Fibroblast of lung (primary cell): ENCODE data around the gene SIAH2. TPM values are rescaled to one million over a fixed set of nuclear protein-coding genes. Genes with fewer than 3 reads are reported as not detected.

Source experiments
- DNase-seq, 2 donors: peaks; one replicate each; pipeline versions ENCODE4 v3.0.0 to v3.0.0-alpha.2; 2010; ENCODE audit warnings: low read depth in 2 of 2
- H2AFZ ChIP-seq: 2 replicates; pipeline ENCODE4 v1.5.1; 2012; ENCODE audit warnings: low read length, control low read depth, inconsistent platforms
- H3K27ac ChIP-seq: 2 replicates; pipeline ENCODE4 v1.5.1; 2011; ENCODE audit warnings: low read length, control low read depth; ENCODE audit not compliant: insufficient read depth
- H3K27me3 ChIP-seq: 2 replicates; pipeline ENCODE4 v1.5.1; 2011; ENCODE audit warnings: mild to moderate bottlenecking, low read length; ENCODE audit not compliant: control insufficient read depth, insufficient read depth
- H3K36me3 ChIP-seq: 2 replicates; pipeline ENCODE4 v1.5.1; 2011; ENCODE audit warnings: low read length; ENCODE audit not compliant: control insufficient read depth, insufficient read depth
- H3K4me1 ChIP-seq: 2 replicates; pipeline ENCODE4 v1.5.1; 2011; ENCODE audit warnings: low read length; ENCODE audit not compliant: control insufficient read depth, insufficient read depth; ENCODE audit errors: extremely low read depth
- H3K4me2 ChIP-seq: 2 replicates; pipeline ENCODE4 v1.5.1; 2011; ENCODE audit warnings: low read length, control low read depth; ENCODE audit not compliant: insufficient read depth; ENCODE audit errors: extremely low read depth
- H3K4me3 ChIP-seq, 4 experiments: fragments of 200-600 bp in 1 of 4; sonication (generic) in 1 of 4; replicated peaks in 1 of 4; 2 replicates each; pipeline ENCODE4 v1.5.1; 2011 to 2016; ENCODE audit warnings: low read length in 4 of 4, low read depth in 3 of 4, mild to moderate bottlenecking in 3 of 4, control low read depth in 2 of 4, inconsistent platforms in 1 of 4, mixed read lengths in 1 of 4; ENCODE audit not compliant: insufficient read depth in 1 of 4; ENCODE audit errors: control extremely low read depth in 1 of 4
- H3K79me2 ChIP-seq: 2 replicates; pipeline ENCODE4 v1.5.1; 2012; ENCODE audit warnings: mild to moderate bottlenecking, low read length, inconsistent platforms; ENCODE audit not compliant: control insufficient read depth, insufficient read depth
- H3K9ac ChIP-seq: 2 replicates; pipeline ENCODE4 v1.5.1; 2011; ENCODE audit warnings: mild to moderate bottlenecking, low read length, control low read depth; ENCODE audit not compliant: insufficient read depth
- H3K9me3 ChIP-seq: 2 replicates; pipeline ENCODE4 v1.5.1; 2012; ENCODE audit warnings: low read depth, low read length; ENCODE audit not compliant: control insufficient read depth, insufficient read depth
- H4K20me1 ChIP-seq: 2 replicates; pipeline ENCODE4 v1.5.1; 2011; ENCODE audit warnings: low read length; ENCODE audit not compliant: control insufficient read depth, insufficient read depth; ENCODE audit errors: extremely low read depth
- EZH2 ChIP-seq: IDR thresholded peaks from 2 replicates; pipeline ENCODE4 v1.5.1; 2012; ENCODE audit warnings: low read length, control low read depth, mild to moderate bottlenecking; ENCODE audit errors: missing control alignments
- polyA plus RNA-seq, 2 donors: library from polyadenylated mRNA; depleted of rRNA in 1 of 2; stranded (reverse) in 1 of 2; unstranded in 1 of 2; fragments of >200 nt; gene quantifications; 2 replicates each; pipeline ENCODE4 v1.2.1, GENCODE V29; 2011 to 2012; ENCODE audit warnings: missing spikeins in 1 of 2
- total RNA-seq: library from RNA; depleted of rRNA; stranded (reverse); fragments of >200 nt; gene quantifications from 2 replicates; pipeline ENCODE4 v1.2.1, GENCODE V29; 2014
- TF ChIP-seq, protein P1 (sequence below), 2 donors: IDR thresholded peaks in 1 of 2; conservative IDR thresholded peaks in 1 of 2; 1 replicate in 1 of 2; 2 replicates in 1 of 2; pipeline ENCODE4 v1.5.1; 2011 to 2012; ENCODE audit warnings: low read length in 2 of 2, control low read depth in 1 of 2, inconsistent platforms in 1 of 2, low read depth in 1 of 2, mild to moderate bottlenecking in 1 of 2

The SIAH2 gene
- total and polyA plus RNA-seq, 2 donors (not counting 1 experiment from before 2014, with no cell fraction given): 28.9 to 29.7 TPM

DNA sequence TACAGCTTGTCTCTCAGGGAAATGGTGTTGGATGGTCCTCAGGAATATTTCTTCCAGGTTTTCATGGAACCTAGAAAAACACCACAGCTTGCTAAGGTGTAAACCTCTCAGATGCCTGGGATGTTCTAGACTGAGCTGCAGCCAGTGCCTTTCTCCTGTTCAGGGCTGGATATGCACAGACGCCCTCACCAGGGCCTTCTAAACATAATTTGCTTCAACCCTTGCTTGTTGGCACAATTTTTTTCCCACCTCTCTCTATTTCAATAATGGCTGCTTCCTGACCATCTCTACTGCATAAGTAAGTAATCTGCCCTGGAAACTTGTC lies 28.2 kb downstream of the SIAH2 start:
- Histone ChIP-seq H4K20me1 (no peaks in the 10 kb centered on the region), H3K4me1 (peaks cover 2% of the 10 kb centered on the region), H3K9ac (no peak overlapping the region), H3K9me3 (no peaks in the 10 kb centered on the region), H3K36me3 (no peaks in the 10 kb centered on the region), H3K27ac (no peak overlapping the region), H3K27me3 (no peaks in the 10 kb centered on the region), H2AFZ (no peak overlapping the region), H3K79me2 (no peaks in the 10 kb centered on the region), H3K4me3 (no peak overlapping the region), H3K4me2 (no peak overlapping the region)
- DNase-seq: no peak
- TF ChIP-seq, protein P1, sequence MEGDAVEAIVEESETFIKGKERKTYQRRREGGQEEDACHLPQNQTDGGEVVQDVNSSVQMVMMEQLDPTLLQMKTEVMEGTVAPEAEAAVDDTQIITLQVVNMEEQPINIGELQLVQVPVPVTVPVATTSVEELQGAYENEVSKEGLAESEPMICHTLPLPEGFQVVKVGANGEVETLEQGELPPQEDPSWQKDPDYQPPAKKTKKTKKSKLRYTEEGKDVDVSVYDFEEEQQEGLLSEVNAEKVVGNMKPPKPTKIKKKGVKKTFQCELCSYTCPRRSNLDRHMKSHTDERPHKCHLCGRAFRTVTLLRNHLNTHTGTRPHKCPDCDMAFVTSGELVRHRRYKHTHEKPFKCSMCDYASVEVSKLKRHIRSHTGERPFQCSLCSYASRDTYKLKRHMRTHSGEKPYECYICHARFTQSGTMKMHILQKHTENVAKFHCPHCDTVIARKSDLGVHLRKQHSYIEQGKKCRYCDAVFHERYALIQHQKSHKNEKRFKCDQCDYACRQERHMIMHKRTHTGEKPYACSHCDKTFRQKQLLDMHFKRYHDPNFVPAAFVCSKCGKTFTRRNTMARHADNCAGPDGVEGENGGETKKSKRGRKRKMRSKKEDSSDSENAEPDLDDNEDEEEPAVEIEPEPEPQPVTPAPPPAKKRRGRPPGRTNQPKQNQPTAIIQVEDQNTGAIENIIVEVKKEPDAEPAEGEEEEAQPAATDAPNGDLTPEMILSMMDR (conservative IDR thresholded peaks at IDR 0.05 in 1 of 2, IDR thresholded peaks at IDR 0.05 in 1 of 2; ENCODE audit: low read depth in 1 of 2, low read length in 2 of 2): no peak
- no peak for TF ChIP-seq EZH2

DNA sequence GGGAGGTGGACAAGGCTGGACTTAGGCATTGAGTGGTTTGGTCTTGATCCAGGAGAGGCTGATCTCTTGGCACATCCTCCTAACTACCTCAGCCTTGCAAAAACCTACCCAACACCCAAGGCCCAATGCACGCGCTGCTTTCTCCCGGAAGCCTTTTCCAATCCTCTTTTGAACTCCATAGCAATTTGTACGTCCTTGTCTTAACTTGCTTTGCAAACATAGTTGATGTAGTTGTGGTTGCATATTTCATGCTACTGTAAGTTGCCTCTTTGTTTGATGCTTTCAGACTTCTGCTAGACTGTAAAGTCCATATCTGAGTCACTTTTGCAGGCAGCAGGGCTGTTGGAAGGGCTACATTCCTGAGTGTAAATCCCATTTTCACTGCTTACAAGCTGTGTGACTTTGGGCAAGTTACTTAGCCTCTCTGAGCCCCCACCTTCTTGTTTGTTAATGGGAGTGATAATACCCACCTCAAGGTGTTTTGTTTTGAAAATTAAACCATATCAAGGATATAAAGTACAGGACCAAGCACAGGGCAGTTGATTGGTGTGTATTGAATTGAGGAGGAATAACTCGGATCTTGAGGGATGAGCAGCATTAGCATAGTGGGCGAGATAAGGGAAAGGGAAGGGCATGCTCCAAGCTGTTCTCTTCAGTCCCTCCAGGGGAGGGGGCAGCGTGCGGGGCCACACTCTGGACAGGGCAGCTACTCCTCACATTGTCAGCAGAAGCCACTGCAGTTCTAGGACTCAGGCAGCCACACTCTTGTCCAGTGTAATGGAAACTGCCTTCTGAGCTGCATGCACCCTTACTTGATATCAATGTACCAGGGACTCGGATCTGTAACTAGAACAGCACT lies 28.8 kb downstream of the SIAH2 start:
- Histone ChIP-seq H3K9me3 (no peaks in the 10 kb centered on the region), H3K27me3 (no peaks in the 10 kb centered on the region), H3K4me3 (no peak overlapping the region), H3K9ac (no peak overlapping the region), H3K4me1 (peaks cover 2% of the 10 kb centered on the region), H3K27ac (no peak overlapping the region), H2AFZ (no peak overlapping the region), H3K36me3 (no peaks in the 10 kb centered on the region), H3K79me2 (no peaks in the 10 kb centered on the region), H4K20me1 (no peaks in the 10 kb centered on the region), H3K4me2 (no peak overlapping the region)
- peak in 1 of 2 donors; percentile 49 for DNase-seq
- TF ChIP-seq, protein P1 (conservative IDR thresholded peaks at IDR 0.05 in 1 of 2, IDR thresholded peaks at IDR 0.05 in 1 of 2; ENCODE audit: low read depth in 1 of 2, low read length in 2 of 2): no peak
- no peak for TF ChIP-seq EZH2

DNA sequence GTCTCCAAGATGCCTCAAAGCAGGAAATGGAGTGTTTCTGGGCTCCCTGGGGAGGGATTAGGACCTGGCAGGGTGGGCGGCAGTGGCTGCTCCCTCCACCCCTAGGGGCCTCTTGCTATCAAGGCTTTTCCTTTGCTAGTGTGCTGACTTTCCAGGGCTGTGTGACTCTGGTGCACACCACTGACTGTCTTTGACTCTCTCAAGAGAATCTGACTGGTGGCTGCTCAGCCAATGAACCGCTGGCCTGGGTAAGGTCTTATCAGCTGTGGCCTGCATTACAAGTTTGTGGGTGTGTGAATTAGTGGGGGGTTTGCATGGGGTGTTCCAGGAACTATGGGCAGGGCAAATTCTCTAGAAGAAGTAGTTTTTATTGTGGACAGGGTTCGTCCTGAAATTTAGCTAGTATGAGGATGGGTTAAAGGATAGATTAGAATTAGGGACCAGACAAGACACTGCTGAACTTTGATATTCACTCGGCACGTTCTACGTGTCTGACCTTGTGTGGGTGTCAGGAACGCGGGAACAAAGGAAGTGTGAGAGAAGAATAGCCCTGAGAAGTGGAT lies 29.5 kb downstream of the SIAH2 start:
- Histone ChIP-seq H4K20me1 (no peaks in the 10 kb centered on the region), H2AFZ (no peak overlapping the region), H3K27ac (no peak overlapping the region), H3K27me3 (no peaks in the 10 kb centered on the region), H3K36me3 (no peaks in the 10 kb centered on the region), H3K4me3 (no peak overlapping the region), H3K4me2 (no peak overlapping the region), H3K4me1 (no peaks in the 10 kb centered on the region), H3K9me3 (no peaks in the 10 kb centered on the region), H3K9ac (no peak overlapping the region), H3K79me2 (no peaks in the 10 kb centered on the region)
- DNase-seq: peak in 1 of 2 donors; percentile 59
- TF ChIP-seq, protein P1 (conservative IDR thresholded peaks at IDR 0.05 in 1 of 2, IDR thresholded peaks at IDR 0.05 in 1 of 2; ENCODE audit: low read depth in 1 of 2, low read length in 2 of 2): no peak
- TF ChIP-seq EZH2: no peak
